HFF-Myc (cell line): Measurements from ENCODE around the gene LMBRD1.

Experiments
- DNase-seq: peaks from one replicate; pipeline ENCODE4 v3.0.0-alpha.2; 2011; ENCODE audit warnings: low read depth; ENCODE audit errors: extremely low read depth
- H3K4me3 ChIP-seq: replicated peaks from 2 replicates; pipeline ENCODE4 v1.5.1; 2011; ENCODE audit warnings: low read depth, mild to moderate bottlenecking, control low read depth, low read length
- CTCF ChIP-seq: IDR thresholded peaks from 2 replicates; pipeline ENCODE4 v1.5.1; 2012; ENCODE audit warnings: mild to moderate bottlenecking, low read depth, low read length, control low read depth; ENCODE audit errors: missing control alignments

Gene LMBRD1

GRCh38 chr6:69758214-69758613 is 38.6 kb downstream of the LMBRD1 start:
- no peak overlapping the region for H3K4me3 ChIP-seq
- DNase-seq = no peak
- no peak for TF ChIP-seq CTCF

GRCh38 chr6:69756907-69757306 is 39.9 kb downstream of the LMBRD1 start:
- H3K4me3 ChIP-seq = no peak overlapping the region
- no peak for DNase-seq
- no peak for TF ChIP-seq CTCF

GRCh38 chr6:69756366-69756765 is 40.4 kb downstream of the LMBRD1 start:
- no peak for DNase-seq
- no peak overlapping the region for H3K4me3 ChIP-seq
- TF ChIP-seq CTCF = no peak

GRCh38 chr6:69735027-69735426 is 61.8 kb downstream of the LMBRD1 start:
- no peak for TF ChIP-seq CTCF
- DNase-seq = no peak
- H3K4me3 ChIP-seq = no peak overlapping the region

GRCh38 chr6:69732640-69733039 is 64.2 kb downstream of the LMBRD1 start:
- TF ChIP-seq CTCF = no peak
- no peak for DNase-seq
- H3K4me3 ChIP-seq = no peak overlapping the region

- no peak for DNase-seq
- no peak for TF ChIP-seq CTCF
- H3K4me3 ChIP-seq = no peak overlapping the region
Measured at GRCh38 chr6:69732045-69732444, 64.8 kb downstream of the LMBRD1 start.

- peak; percentile 11 for TF ChIP-seq CTCF
- H3K4me3 ChIP-seq = no peak overlapping the region
- DNase-seq = no peak
Measured at GRCh38 chr6:69729870-69730449, 66.8 kb downstream of the LMBRD1 start.
